ENCODE data around the gene SELENOW. TPM values are rescaled to one million over a fixed set of nuclear protein-coding genes. Genes with fewer than 3 reads are reported as not detected.
A peak's percentile ranks its signal among the peaks of the same experiment; 100 is the strongest.
"Not testable (repeated sequence)": the region's sequence is repeated elsewhere in the genome, so short reads cannot be mapped to it uniquely, and the experiment has no call there.

Gene SELENOW
- total RNA-seq, 4 donors from 2014 or later, result 730 to 1,512 (median 1,402) TPM

GRCh38 chr19:47779524-47780214 lies 1.2 kb downstream of the SELENOW start:
- TF ChIP-seq POLR2A (IDR thresholded peaks at IDR 0.05) (peak; percentile 71 to 86), CTCF (IDR thresholded peaks at IDR 0.05 in 4 of 5, conservative IDR thresholded peaks at IDR 0.05 in 1 of 5) (no peak)
- peak; percentile 83 to 91 for ATAC-seq
- H3K4me1 ChIP-seq, result peaks cover 41% of the 10 kb centered on the region in 2 donors
- peaks cover 0 to 32% of the 10 kb centered on the region in 2 donors for H3K36me3 ChIP-seq
- H3K4me3 ChIP-seq, result peak overlapping the region; percentile 74 to 98 (median 90)
- in situ Hi-C loops (cut with MboI; ENCODE audit: low sequenced_read_pairs in 4 of 4) (no loop called here), intact Hi-C loops (cut with DNase I; ENCODE audit: low total_unique reads) (loop anchor here (2.0 to 10.0 kb wide), 4 partner anchors 35 to 1985 kb away; partner anchors contain the start of genes AP2A1, BICRA, NOP53 and TSKS)
- H3K9me3 ChIP-seq, result no peaks in the 10 kb centered on the region
- DNase-seq, result peak; percentile 82 to 95
- peak overlapping the region; percentile 93 to 99 (median 95) for H3K27ac ChIP-seq
- H3K27me3 ChIP-seq, result no peaks in the 10 kb centered on the region

GRCh38 chr19:47780215-47780551 lies 1.7 kb downstream of the SELENOW start:
- H3K9me3 ChIP-seq, result no peaks in the 10 kb centered on the region
- intact Hi-C loops (cut with DNase I; ENCODE audit: low total_unique reads), result loop anchor here (5.0 kb wide), 1 partner anchor 268 kb away; no protein-coding TSS in a partner anchor
- TF ChIP-seq CTCF (IDR thresholded peaks at IDR 0.05 in 4 of 5, conservative IDR thresholded peaks at IDR 0.05 in 1 of 5) (no peak), POLR2A (IDR thresholded peaks at IDR 0.05) (no peak)
- in situ Hi-C loops (cut with MboI; ENCODE audit: low sequenced_read_pairs in 4 of 4), result no loop called here
- peaks cover 41% of the 10 kb centered on the region in 2 donors for H3K4me1 ChIP-seq
- DNase-seq (peak in 1 of 2 donors; percentile 33), ATAC-seq (no peak)
- peaks cover 0 to 35% of the 10 kb centered on the region in 2 donors for H3K36me3 ChIP-seq
- H3K27me3 ChIP-seq, result no peaks in the 10 kb centered on the region
- peak overlapping the region; percentile 74 to 98 (median 90) for H3K4me3 ChIP-seq
- peak overlapping the region; percentile 93 to 99 (median 95) for H3K27ac ChIP-seq

GRCh38 chr19:47781590-47782262 lies 3.2 kb downstream of the SELENOW start:
- ATAC-seq (no peak), DNase-seq (peak in 1 of 2 donors; percentile 39)
- Histone ChIP-seq H3K27ac (peak overlapping the region; percentile 93 to 99 (median 95)), H3K9me3 (no peaks in the 10 kb centered on the region), H3K36me3 (peaks cover 0 to 44% of the 10 kb centered on the region in 2 donors), H3K27me3 (no peaks in the 10 kb centered on the region), H3K4me3 (no peak overlapping the region), H3K4me1 (peaks cover 47 to 49% of the 10 kb centered on the region in 2 donors)
- in situ Hi-C loops (cut with MboI; ENCODE audit: low sequenced_read_pairs in 4 of 4), result no loop called here
- intact Hi-C loops (cut with DNase I; ENCODE audit: low total_unique reads), result loop anchor here (5.0 kb wide), 1 partner anchor 269 kb away; no protein-coding TSS in a partner anchor
- TF ChIP-seq POLR2A (IDR thresholded peaks at IDR 0.05) (no peak), CTCF (IDR thresholded peaks at IDR 0.05 in 4 of 5, conservative IDR thresholded peaks at IDR 0.05 in 1 of 5) (no peak)

GRCh38 chr19:47786566-47786965 lies 8.1 kb downstream of the SELENOW start:
- ATAC-seq (peak; percentile 93 to 97), DNase-seq (peak; percentile 64 to 85)
- intact Hi-C loops (cut with DNase I; ENCODE audit: low total_unique reads) (no loop called here), in situ Hi-C loops (cut with MboI; ENCODE audit: low sequenced_read_pairs in 4 of 4) (loop anchor here in 1 of 4 donors (5.0 kb wide), 1 partner anchor 74 kb away; the partner anchor contains the start of gene EHD2)
- no peak for TF ChIP-seq CTCF (IDR thresholded peaks at IDR 0.05 in 4 of 5, conservative IDR thresholded peaks at IDR 0.05 in 1 of 5)
- TF ChIP-seq POLR2A (IDR thresholded peaks at IDR 0.05), result no peak
- Histone ChIP-seq H3K4me1 (peaks cover 29 to 32% of the 10 kb centered on the region in 2 donors), H3K36me3 (peaks cover 0 to 33% of the 10 kb centered on the region in 2 donors), H3K27me3 (no peaks in the 10 kb centered on the region), H3K9me3 (no peaks in the 10 kb centered on the region), H3K4me3 (no peak overlapping the region), H3K27ac (peak overlapping the region; percentile 58 to 81 (median 74))

GRCh38 chr19:47787307-47787706 lies 8.8 kb downstream of the SELENOW start:
- H3K4me3 ChIP-seq; H3K9me3 ChIP-seq; H3K27me3 ChIP-seq; intact Hi-C loops (cut with DNase I; ENCODE audit: low total_unique reads): not testable (repeated sequence)
- ATAC-seq (peak; percentile 57 to 68), DNase-seq (peak in 1 of 2 donors; percentile 50)
- in situ Hi-C loops (cut with MboI; ENCODE audit: low sequenced_read_pairs in 4 of 4), result loop anchor here in 1 of 4 donors (5.0 kb wide), 1 partner anchor 75 kb away; the partner anchor contains the start of gene EHD2
- Histone ChIP-seq H3K4me1 (peaks cover 22 to 24% of the 10 kb centered on the region in 2 donors), H3K27ac (peak overlapping the region; percentile 58 to 81 (median 74)), H3K36me3 (peaks cover 0 to 31% of the 10 kb centered on the region in 2 donors)

GRCh38 chr19:47789811-47790210 lies 11.3 kb downstream of the SELENOW start:
- H3K9me3 ChIP-seq; ATAC-seq; intact Hi-C loops (cut with DNase I; ENCODE audit: low total_unique reads); H3K27ac ChIP-seq; DNase-seq; H3K27me3 ChIP-seq; H3K4me3 ChIP-seq: not testable (repeated sequence)
- peaks cover 13 to 16% of the 10 kb centered on the region in 2 donors for H3K4me1 ChIP-seq
- in situ Hi-C loops (cut with MboI; ENCODE audit: low sequenced_read_pairs in 4 of 4), result loop anchor here in 2 of 4 donors (5.0 kb wide), 1 partner anchor 78 kb away; the partner anchor contains the start of gene EHD2 (in 2 of the 2)
- H3K36me3 ChIP-seq, result peaks cover 0 to 11% of the 10 kb centered on the region in 2 donors

All from gastrocnemius medialis (tissue), 4 donors.